PC-3 (cell line): ENCODE results near the gene SOX6.

Experiments used
- CTCF ChIP-seq: fragments of 300-600 bp; sonication (generic); conservative IDR thresholded peaks from 2 replicates; pipeline ENCODE4 v1.5.1; 2017; ENCODE audit warnings: antibody characterized with exemption, low read depth, mild to moderate bottlenecking, low read length
- EZH2 ChIP-seq: fragments of 300-600 bp; sonication (generic); IDR thresholded peaks from one replicate; pipeline ENCODE4 v1.6.1; 2017; ENCODE audit warnings: antibody characterized with exemption, mild to moderate bottlenecking, low read length; ENCODE audit not compliant: unreplicated experiment
- EZH2phosphoT487 ChIP-seq: fragments of 300-600 bp; sonication (generic); IDR thresholded peaks from 2 replicates; pipeline ENCODE4 v1.6.1; 2018; ENCODE audit warnings: mild to moderate bottlenecking, antibody characterized with exemption, low read length, borderline replicate concordance

GRCh38 chr11:16098526-16099205 is 257.7 kb downstream of the SOX6 start:
- TF ChIP-seq EZH2 (no peak), CTCF (no peak), EZH2phosphoT487 (no peak)
